Caco-2 (cell line): ENCODE results near the gene HOXB6. TPM values are rescaled to one million over a fixed set of nuclear protein-coding genes. Genes with fewer than 3 reads are reported as not detected.

Experiments used
- BruUV-seq: library from RNA; stranded (reverse); fragments of 400-500 nt; replicated peaks from 2 replicates; lab custom pipeline; 2021; lab: Mats Ljungman, UMichigan
- CTCF ChIA-PET: fragments of 300-600 bp; sonication (Branson Sonifier 250); formaldehyde crosslinking; loops from one replicate; lab custom pipeline; 2022; ENCODE audit warnings: antibody characterized with exemption; lab: Charles Lee
- POLR2A ChIA-PET: fragments of 300-600 bp; sonication (Branson Sonifier 250); formaldehyde crosslinking; loops from one replicate; lab custom pipeline; 2022; ENCODE audit warnings: antibody characterized with exemption; lab: Charles Lee
- DNase-seq, 2 experiments: peaks; one replicate each; pipeline versions ENCODE4 v3.0.0 to v3.0.0-alpha.2; 2020 to 2022
- H3K27me3 ChIP-seq: replicated peaks from 2 replicates; pipeline ENCODE4 v1.6.0; 2011; ENCODE audit warnings: low read length; ENCODE audit not compliant: control insufficient read depth, insufficient read depth
- H3K36me3 ChIP-seq: 2 replicates; pipeline ENCODE4 v1.5.1; 2011; ENCODE audit warnings: low read length; ENCODE audit not compliant: control insufficient read depth, insufficient read depth
- H3K4me1 ChIP-seq: fragments of 250-450 bp; sonication (Bioruptor Pico); 2 replicates; pipeline ENCODE4 v1.5.1; 2020; ENCODE audit warnings: mild to moderate bottlenecking
- H3K4me3 ChIP-seq: 2 replicates; pipeline ENCODE4 v1.5.1; 2011; ENCODE audit warnings: low read depth, mild to moderate bottlenecking, control low read depth, low read length
- H3K9me3 ChIP-seq: fragments of 250-450 bp; sonication (Bioruptor Pico); 2 replicates; pipeline ENCODE4 v1.5.1; 2020; ENCODE audit warnings: mild to moderate bottlenecking, moderate library complexity
- H3K27ac Mint-ChIP-seq: one replicate; pipeline ENCODE4 v1.8.0; 2022; ENCODE audit warnings: mixed read lengths; ENCODE audit not compliant: unreplicated experiment
- H3K27me3 Mint-ChIP-seq: one replicate; pipeline ENCODE4 v1.8.0; 2022; ENCODE audit warnings: mixed read lengths; ENCODE audit not compliant: insufficient read depth, unreplicated experiment
- H3K36me3 Mint-ChIP-seq: one replicate; pipeline ENCODE4 v1.8.0; 2022; ENCODE audit warnings: mild to moderate bottlenecking, mixed read lengths; ENCODE audit not compliant: insufficient read depth, unreplicated experiment
- H3K4me1 Mint-ChIP-seq: one replicate; pipeline ENCODE4 v1.8.0; 2022; ENCODE audit warnings: low read depth, mixed read lengths; ENCODE audit not compliant: unreplicated experiment
- H3K4me3 Mint-ChIP-seq: one replicate; pipeline ENCODE4 v1.8.0; 2022; ENCODE audit warnings: mild to moderate bottlenecking, moderate library complexity, mixed read lengths; ENCODE audit not compliant: unreplicated experiment
- H3K9me3 Mint-ChIP-seq: one replicate; pipeline ENCODE4 v1.8.0; 2022; ENCODE audit warnings: mixed read lengths; ENCODE audit not compliant: unreplicated experiment
- CTCF ChIP-seq, 2 experiments: fragments of 200-600 bp in 1 of 2; IDR thresholded peaks; 1 replicate in 1 of 2; 2 replicates in 1 of 2; pipeline versions ENCODE4 v1.5.1 to v1.8.0; 2011 to 2022; ENCODE audit warnings: antibody characterized with exemption in 1 of 2, control low read depth in 1 of 2, inconsistent platforms in 1 of 2, low read depth in 1 of 2, low read length in 1 of 2, mild to moderate bottlenecking in 1 of 2, moderate library complexity in 1 of 2; ENCODE audit not compliant: insufficient read depth in 1 of 2, severe bottlenecking in 1 of 2, unreplicated experiment in 1 of 2
- intact Hi-C: fragments of 100-400 bp; cut with micrococcal nuclease; formaldehyde crosslinking; loops from one replicate; pipeline ENCODE4 v1.10.0; 2022; ENCODE audit not compliant: unreplicated experiment
- total RNA-seq: library from RNA; stranded (reverse); gene quantifications from 2 replicates; pipeline ENCODE4 v1.2.3, GENCODE V29; 2022

HOXB6 gene
- total RNA-seq, 1 experiment from 2014 or later: 1.9 TPM

- Histone ChIP-seq H3K36me3 (no peaks in the 10 kb centered on the region), H3K9me3 (no peaks in the 10 kb centered on the region), H3K27me3 (peaks cover 4% of the 10 kb centered on the region), H3K4me1 (peaks cover 24% of the 10 kb centered on the region), H3K4me3 (no peak overlapping the region)
- no peak for TF ChIP-seq CTCF (IDR thresholded peaks at IDR 0.05; ENCODE audit: insufficient read depth in 1 of 2, low read depth in 1 of 2, low read length in 1 of 2, severe bottlenecking in 1 of 2, unreplicated experiment in 1 of 2)
- intact Hi-C loops: no loop called here
- BruUV-seq: no TSS peak
- no peak for DNase-seq
- H3K4me3 Mint-ChIP-seq: no peak overlapping the region
- peaks cover 25% of the 10 kb centered on the region for H3K4me1 Mint-ChIP-seq
- POLR2A ChIA-PET: no interaction called here
- H3K36me3 Mint-ChIP-seq: no peaks in the 10 kb centered on the region
- no peak overlapping the region for H3K27ac Mint-ChIP-seq
- peaks cover 18% of the 10 kb centered on the region for H3K27me3 Mint-ChIP-seq
- CTCF ChIA-PET: interaction anchor here (0.7 to 1.3 kb wide), 3 partner anchors 8 to 197 kb away, joined by 3 to 4 read pairs (median 3); no protein-coding TSS in a partner anchor
- no peaks in the 10 kb centered on the region for H3K9me3 Mint-ChIP-seq
Observed at GRCh38 chr17:48595278-48595999, 9.3 kb downstream of the HOXB6 start.

GRCh38 chr17:48594538-48595277 is 10.1 kb downstream of the HOXB6 start:
- Mint-ChIP-seq H3K36me3 (no peaks in the 10 kb centered on the region), H3K4me1 (peaks cover 18% of the 10 kb centered on the region)
- intact Hi-C loops: no loop called here

More at GRCh38 chr17:48594538-48595277, 10.1 kb downstream of the HOXB6 start:
- no peak overlapping the region for H3K4me3 ChIP-seq
- Mint-ChIP-seq H3K9me3 (no peaks in the 10 kb centered on the region), H3K27me3 (peaks cover 20% of the 10 kb centered on the region), H3K27ac (no peak overlapping the region), H3K4me3 (no peak overlapping the region)
- peaks cover 4% of the 10 kb centered on the region for H3K27me3 ChIP-seq
- no peaks in the 10 kb centered on the region for H3K36me3 ChIP-seq
- BruUV-seq: no TSS peak
- H3K4me1 ChIP-seq: peaks cover 24% of the 10 kb centered on the region
- TF ChIP-seq CTCF (IDR thresholded peaks at IDR 0.05; ENCODE audit: insufficient read depth in 1 of 2, low read depth in 1 of 2, low read length in 1 of 2, severe bottlenecking in 1 of 2, unreplicated experiment in 1 of 2): no peak
- DNase-seq: no peak
- no peaks in the 10 kb centered on the region for H3K9me3 ChIP-seq
- POLR2A ChIA-PET: no interaction called here
- CTCF ChIA-PET: no interaction called here
